Trophoblast cell (in vitro differentiated cells and primary cell): ENCODE data around the gene NOX5.

ENCODE experiments used
- DNase-seq, 2 donors: peaks; one replicate each; pipeline ENCODE4 v3.0.0-alpha.2; 2016
- H2AFZ ChIP-seq: 2 replicates; pipeline ENCODE4 v1.6.1; 2013; ENCODE audit warnings: low read length, moderate library complexity, mild to moderate bottlenecking; ENCODE audit not compliant: insufficient read depth, poor library complexity
- H2AK5ac ChIP-seq: 2 replicates; pipeline ENCODE4 v1.6.1; 2013; ENCODE audit warnings: mild to moderate bottlenecking, low read length
- H2BK120ac ChIP-seq: 2 replicates; pipeline ENCODE4 v1.6.1; 2013; ENCODE audit warnings: low read length, mild to moderate bottlenecking, moderate library complexity; ENCODE audit not compliant: insufficient read depth, poor library complexity
- H2BK12ac ChIP-seq: 2 replicates; pipeline ENCODE4 v1.6.1; 2013; ENCODE audit warnings: mild to moderate bottlenecking, low read length, moderate library complexity
- H2BK5ac ChIP-seq: 2 replicates; pipeline ENCODE4 v1.6.1; 2013; ENCODE audit warnings: low read length, low read depth, moderate library complexity, mild to moderate bottlenecking; ENCODE audit not compliant: poor library complexity
- H3K14ac ChIP-seq: 2 replicates; pipeline ENCODE4 v1.6.1; 2013; ENCODE audit warnings: mild to moderate bottlenecking, low read length
- H3K18ac ChIP-seq: 2 replicates; pipeline ENCODE4 v1.6.1; 2013; ENCODE audit warnings: mild to moderate bottlenecking, low read length
- H3K23ac ChIP-seq: 2 replicates; pipeline ENCODE4 v1.6.1; 2013; ENCODE audit warnings: low read length
- H3K27ac ChIP-seq: 2 replicates; pipeline ENCODE4 v1.5.1; 2013; ENCODE audit warnings: low read depth, mild to moderate bottlenecking, inconsistent platforms, low read length, moderate library complexity
- H3K27me3 ChIP-seq: 2 replicates; pipeline ENCODE4 v1.6.1; 2013; ENCODE audit warnings: inconsistent platforms, mild to moderate bottlenecking, low read length, moderate library complexity; ENCODE audit not compliant: insufficient read depth
- H3K36me3 ChIP-seq, 2 experiments: 1 replicate in 1 of 2; 2 replicates in 1 of 2; pipeline ENCODE4 v1.6.1; 2013; ENCODE audit warnings: low read length in 2 of 2, mild to moderate bottlenecking in 2 of 2, moderate library complexity in 1 of 2; ENCODE audit not compliant: insufficient read depth in 2 of 2, control insufficient read depth in 1 of 2
- H3K4ac ChIP-seq: 2 replicates; pipeline ENCODE4 v1.6.1; 2013; ENCODE audit warnings: low read depth, mild to moderate bottlenecking, low read length, moderate library complexity
- H3K4me1 ChIP-seq, 2 experiments: 1 replicate in 1 of 2; 2 replicates in 1 of 2; pipeline ENCODE4 v1.6.1; 2013; ENCODE audit warnings: low read length in 2 of 2, mild to moderate bottlenecking in 2 of 2, moderate library complexity in 1 of 2; ENCODE audit not compliant: insufficient read depth in 2 of 2, control insufficient read depth in 1 of 2
- H3K4me2 ChIP-seq: 2 replicates; pipeline ENCODE4 v1.6.1; 2013; ENCODE audit warnings: inconsistent platforms, mild to moderate bottlenecking, low read length, moderate library complexity
- H3K4me3 ChIP-seq: 2 replicates; pipeline ENCODE4 v1.5.1; 2013; ENCODE audit warnings: mild to moderate bottlenecking, low read depth, low read length, inconsistent platforms
- H3K79me1 ChIP-seq: one replicate; pipeline ENCODE4 v1.6.1; 2013; ENCODE audit warnings: low read length
- H3K79me2 ChIP-seq: 2 replicates; pipeline ENCODE4 v1.6.1; 2013; ENCODE audit warnings: low read length, mild to moderate bottlenecking; ENCODE audit not compliant: control insufficient read depth, insufficient read depth, poor library complexity
- H3K9ac ChIP-seq: 2 replicates; pipeline ENCODE4 v1.6.1; 2013; ENCODE audit warnings: mild to moderate bottlenecking, low read length
- H3K9me3 ChIP-seq: 2 replicates; pipeline ENCODE4 v1.6.1; 2013; ENCODE audit warnings: low read depth, mild to moderate bottlenecking, control low read depth, inconsistent platforms, low read length; ENCODE audit not compliant: insufficient read depth
- H4K12ac ChIP-seq: 2 replicates; pipeline ENCODE4 v1.6.1; 2013; ENCODE audit warnings: low read depth, mild to moderate bottlenecking, low read length, moderate library complexity
- H4K8ac ChIP-seq: 2 replicates; pipeline ENCODE4 v1.6.1; 2013; ENCODE audit warnings: low read depth, mild to moderate bottlenecking, low read length, moderate library complexity
- H4K91ac ChIP-seq: one replicate; pipeline ENCODE4 v1.6.1; 2013; ENCODE audit warnings: low read depth, mild to moderate bottlenecking, low read length, moderate library complexity
- WGBS: extraction: QIAGEN DNeasy Blood & Tissue Kit; methylation state at CpG from one replicate; pipeline ENCODE4 v1.1.7; 2013; ENCODE audit warnings: missing lambda C conversion rate; ENCODE audit not compliant: insufficient read length, insufficient coverage; ENCODE audit errors: extremely low coverage; 5-methylcytosine and 5-hydroxymethylcytosine counted together

NOX5 gene

DNA sequence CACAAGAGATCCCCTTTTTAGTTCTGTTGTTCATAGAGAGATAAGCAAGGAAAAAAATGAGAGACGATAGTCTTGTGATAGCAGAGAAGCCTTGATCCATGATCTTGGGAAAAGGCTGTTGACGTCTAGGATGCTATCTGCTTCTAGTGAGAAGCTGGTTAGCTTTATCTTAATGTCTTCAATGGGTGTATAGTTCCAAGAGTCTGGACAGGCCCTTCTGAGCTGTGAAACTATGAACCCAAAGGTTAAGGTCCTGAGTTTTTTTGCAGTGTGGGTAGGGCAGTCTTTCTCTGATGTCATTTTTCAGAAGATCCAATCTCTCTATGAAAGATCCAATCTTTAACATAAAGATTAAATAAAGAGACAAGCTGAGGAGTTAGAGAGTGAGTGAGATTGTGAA, 10.5 kb upstream of the NOX5 start:
- no peak overlapping the region for H2BK120ac ChIP-seq
- no peak for DNase-seq
- H2AK5ac ChIP-seq: no peak overlapping the region
- H3K27me3 ChIP-seq: no peaks in the 10 kb centered on the region
- WGBS: no CpG with 5 or more reads among the region's 2 CpGs
- H3K4me2 ChIP-seq: no peak overlapping the region
- no peaks in the 10 kb centered on the region for H3K36me3 ChIP-seq
- H2AFZ ChIP-seq: no peak overlapping the region
- H3K18ac ChIP-seq: no peak overlapping the region
- H4K12ac ChIP-seq: no peak overlapping the region
- H3K4me3 ChIP-seq: no peak overlapping the region
- no peak overlapping the region for H4K91ac ChIP-seq
- no peak overlapping the region for H3K9ac ChIP-seq
- no peak overlapping the region for H2BK5ac ChIP-seq
- H2BK12ac ChIP-seq: no peak overlapping the region
- H4K8ac ChIP-seq: no peak overlapping the region
- H3K79me2 ChIP-seq: no peaks in the 10 kb centered on the region
- H3K4me1 ChIP-seq: peaks cover 7 to 11% of the 10 kb centered on the region in 2 experiments
- H3K14ac ChIP-seq: no peak overlapping the region
- H3K79me1 ChIP-seq: no peaks in the 10 kb centered on the region
- no peaks in the 10 kb centered on the region for H3K9me3 ChIP-seq
- H3K4ac ChIP-seq: no peak overlapping the region
- H3K27ac ChIP-seq: no peak overlapping the region
- no peak overlapping the region for H3K23ac ChIP-seq

DNA sequence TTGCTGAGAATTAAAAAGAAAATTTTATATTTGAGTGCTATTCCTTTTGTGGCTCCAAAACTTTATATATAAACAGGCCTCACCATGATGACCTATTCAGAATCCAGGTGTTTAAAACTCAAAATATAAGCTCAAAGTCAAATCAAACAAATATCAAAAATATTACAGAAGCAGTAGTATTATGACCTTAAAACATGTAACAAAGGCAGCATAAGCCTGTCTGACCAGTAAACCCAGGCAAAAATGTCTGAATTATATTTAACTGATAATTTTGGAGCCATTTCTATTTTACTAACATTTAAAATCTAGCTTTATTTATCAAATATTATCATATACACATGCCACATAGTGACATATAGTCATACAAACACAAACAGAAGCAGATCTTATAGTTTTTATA, 6.4 kb upstream of the NOX5 start:
- Histone ChIP-seq H3K79me1 (no peaks in the 10 kb centered on the region), H3K27ac (no peak overlapping the region), H3K4me1 (no peaks in the 10 kb centered on the region), H2AK5ac (no peak overlapping the region), H4K12ac (no peak overlapping the region), H2BK120ac (no peak overlapping the region), H3K18ac (no peak overlapping the region), H4K8ac (no peak overlapping the region), H3K79me2 (no peaks in the 10 kb centered on the region), H2AFZ (no peak overlapping the region), H3K4ac (no peak overlapping the region), H3K23ac (no peak overlapping the region), H3K9ac (no peak overlapping the region), H4K91ac (no peak overlapping the region), H3K36me3 (no peaks in the 10 kb centered on the region), H2BK5ac (no peak overlapping the region), H3K27me3 (no peaks in the 10 kb centered on the region), H2BK12ac (no peak overlapping the region), H3K4me3 (no peak overlapping the region), H3K4me2 (no peak overlapping the region), H3K14ac (no peak overlapping the region), H3K9me3 (no peaks in the 10 kb centered on the region)
- DNase-seq: no peak

DNA sequence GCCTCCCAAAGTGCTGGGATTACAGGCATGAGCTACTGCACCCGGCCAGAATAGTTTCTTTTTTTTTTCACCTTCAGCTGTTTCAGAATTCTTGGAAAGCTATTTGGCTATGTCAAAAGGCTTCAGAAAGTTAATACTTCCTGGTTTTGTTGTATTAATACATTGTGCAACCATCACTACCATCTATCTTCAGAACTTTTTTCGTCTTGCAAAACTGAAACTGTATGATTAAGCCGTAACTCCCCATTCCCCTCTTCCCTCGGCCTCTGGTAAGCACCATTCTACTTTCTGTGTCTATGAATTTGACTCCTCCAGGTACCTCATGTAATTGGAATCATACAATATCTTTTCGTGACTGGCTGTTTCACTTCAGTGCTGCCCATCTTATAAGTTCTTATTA, 5.2 kb upstream of the NOX5 start:
- no peak overlapping the region for H3K14ac ChIP-seq
- no peaks in the 10 kb centered on the region for H3K27me3 ChIP-seq
- H3K4me2 ChIP-seq: no peak overlapping the region
- H3K23ac ChIP-seq: no peak overlapping the region
- H4K12ac ChIP-seq: no peak overlapping the region
- no peaks in the 10 kb centered on the region for H3K79me2 ChIP-seq
- no peaks in the 10 kb centered on the region for H3K4me1 ChIP-seq
- no peak overlapping the region for H2BK5ac ChIP-seq
- H3K4ac ChIP-seq: no peak overlapping the region
- no peak overlapping the region for H2AFZ ChIP-seq
- H3K18ac ChIP-seq: no peak overlapping the region
- H4K8ac ChIP-seq: no peak overlapping the region
- H2AK5ac ChIP-seq: no peak overlapping the region
- H3K36me3 ChIP-seq: no peaks in the 10 kb centered on the region
- H3K27ac ChIP-seq: no peak overlapping the region
- H3K79me1 ChIP-seq: no peaks in the 10 kb centered on the region
- H3K9ac ChIP-seq: no peak overlapping the region
- H3K9me3 ChIP-seq: no peaks in the 10 kb centered on the region
- H4K91ac ChIP-seq: no peak overlapping the region
- no peak overlapping the region for H2BK120ac ChIP-seq
- no peak overlapping the region for H2BK12ac ChIP-seq
- DNase-seq: no peak
- no CpG with 5 or more reads among the region's 5 CpGs for WGBS
- no peak overlapping the region for H3K4me3 ChIP-seq

DNA sequence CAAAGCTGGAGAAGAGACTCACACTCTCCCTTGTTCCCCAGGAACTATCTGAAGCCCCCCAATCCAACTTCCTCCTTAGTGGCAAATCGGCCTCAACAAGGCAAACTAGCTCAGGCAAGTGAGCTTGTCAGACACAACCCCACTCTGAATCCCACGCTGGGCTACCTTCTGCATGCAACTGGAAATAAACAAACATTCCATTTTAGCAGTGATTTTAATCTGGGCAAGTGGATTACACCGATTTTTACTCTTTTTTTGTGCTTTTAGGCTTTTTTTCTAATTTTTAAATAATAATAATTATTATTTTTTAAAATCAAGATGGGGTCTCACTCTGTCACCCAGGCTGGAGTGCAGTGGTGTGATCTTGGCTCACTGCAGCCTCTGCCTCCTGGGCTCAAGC, 2.9 kb upstream of the NOX5 start:
- DNase-seq: no peak
- Histone ChIP-seq H3K18ac (no peak overlapping the region), H3K9ac (no peak overlapping the region)

More for the DNA sequence above, 2.9 kb upstream of the NOX5 start:
- Histone ChIP-seq H3K27ac (no peak overlapping the region), H2AFZ (no peak overlapping the region), H3K79me2 (no peaks in the 10 kb centered on the region), H4K91ac (no peak overlapping the region), H2BK5ac (no peak overlapping the region), H3K4me2 (no peak overlapping the region), H2BK120ac (no peak overlapping the region), H3K79me1 (no peaks in the 10 kb centered on the region), H3K36me3 (no peaks in the 10 kb centered on the region), H4K8ac (no peak overlapping the region), H3K27me3 (no peaks in the 10 kb centered on the region), H3K14ac (no peak overlapping the region), H3K23ac (no peak overlapping the region), H3K4ac (no peak overlapping the region), H4K12ac (no peak overlapping the region), H2BK12ac (no peak overlapping the region), H3K4me3 (no peak overlapping the region), H3K4me1 (peaks cover 0 to 2% of the 10 kb centered on the region in 2 experiments), H3K9me3 (no peaks in the 10 kb centered on the region), H2AK5ac (no peak overlapping the region)
- no CpG with 5 or more reads among the region's 3 CpGs for whole genome bisulfite sequencing
